GM23248 (cell line): Measurements from ENCODE around the gene SPC25.

Experiments used
- EZH2 ChIP-seq: fragments of 200-600 bp; sonication (generic); IDR thresholded peaks from 2 replicates; pipeline ENCODE4 v1.6.1; 2018; ENCODE audit warnings: antibody characterized with exemption, mild to moderate bottlenecking; ENCODE audit not compliant: insufficient read depth, poor library complexity, severe bottlenecking
- EZH2phosphoT487 ChIP-seq: fragments of 200-600 bp; sonication (generic); IDR thresholded peaks from 2 replicates; pipeline ENCODE4 v1.6.1; 2018; ENCODE audit warnings: antibody characterized with exemption, moderate library complexity, mild to moderate bottlenecking, low read depth; ENCODE audit not compliant: insufficient read depth

- no peak for TF ChIP-seq EZH2phosphoT487
- no peak for TF ChIP-seq EZH2
These were observed 36.8 kb downstream of the SPC25 start for GRCh38 chr2:168853471-168853870.
